IMR-90 (cell line): Measurements from ENCODE around the gene GRAMD4. TPM values are rescaled to one million over a fixed set of nuclear protein-coding genes. Genes with fewer than 3 reads are reported as not detected.

ENCODE experiments used
- ATAC-seq: fragments of 200-7000 bp; cut with Tn5 transposase; 2 replicates; pipeline ENCODE4 v1.9.1; 2020; ENCODE audit warnings: low read depth, mild to moderate bottlenecking, moderate library complexity
- BruUV-seq: library from RNA; stranded (reverse); fragments of 400-500 nt; replicated peaks from 2 replicates; lab custom pipeline; 2021; lab: Mats Ljungman, UMichigan
- CTCF ChIA-PET: fragments of 300-600 bp; formaldehyde crosslinking; extraction: SDS; loops from one replicate; lab custom pipeline; 2021; ENCODE audit warnings: antibody characterized with exemption; lab: Yijun Ruan, JAX
- POLR2A ChIA-PET: fragments of 300-600 bp; sonication (Branson Sonifier 250); formaldehyde crosslinking; loops from one replicate; lab custom pipeline; 2022; ENCODE audit warnings: antibody characterized with exemption; ENCODE audit not compliant: unreplicated experiment; lab: Charles Lee
- DNase-seq: peaks from one replicate; pipeline ENCODE4 v3.0.0; 2013
- H2AFZ ChIP-seq: replicated peaks from 2 replicates; pipeline ENCODE3; 2013; ENCODE audit warnings: low read length, mild to moderate bottlenecking; ENCODE audit not compliant: poor library complexity
- H2AK5ac ChIP-seq: 2 replicates; pipeline ENCODE4 v1.6.1; 2013; ENCODE audit warnings: low read depth, low read length, inconsistent platforms
- H2AK9ac ChIP-seq: replicated peaks from 2 replicates; pipeline ENCODE3; 2013; ENCODE audit warnings: mild to moderate bottlenecking, low read depth, low read length, moderate library complexity; ENCODE audit not compliant: poor library complexity
- H2BK120ac ChIP-seq: 2 replicates; pipeline ENCODE4 v1.6.1; 2013; ENCODE audit warnings: low read depth, low read length, inconsistent platforms
- H2BK15ac ChIP-seq: 3 replicates; pipeline ENCODE4 v1.6.1; 2013; ENCODE audit warnings: low read depth, low read length, inconsistent platforms
- H2BK20ac ChIP-seq: 2 replicates; pipeline ENCODE4 v1.6.1; 2013; ENCODE audit warnings: low read depth, mild to moderate bottlenecking, inconsistent platforms, low read length, moderate library complexity
- H2BK5ac ChIP-seq: 2 replicates; pipeline ENCODE4 v1.6.1; 2013; ENCODE audit warnings: mild to moderate bottlenecking, low read depth, low read length, inconsistent platforms; ENCODE audit not compliant: poor library complexity, severe bottlenecking
- H3K14ac ChIP-seq: replicated peaks from 2 replicates; pipeline ENCODE4 v1.6.1; 2013; ENCODE audit warnings: low read depth, low read length, inconsistent platforms
- H3K18ac ChIP-seq: 2 replicates; pipeline ENCODE4 v1.6.1; 2013; ENCODE audit warnings: low read depth, low read length, control low read depth
- H3K23ac ChIP-seq: 2 replicates; pipeline ENCODE4 v1.6.1; 2013; ENCODE audit warnings: low read depth, low read length, inconsistent platforms
- H3K27ac ChIP-seq: 2 replicates; pipeline ENCODE4 v1.5.1; 2013; ENCODE audit warnings: mild to moderate bottlenecking, control low read depth, low read length; ENCODE audit not compliant: insufficient read depth
- H3K27me3 ChIP-seq: 2 replicates; pipeline ENCODE4 v1.6.1; 2013; ENCODE audit warnings: low read length; ENCODE audit not compliant: control insufficient read depth, insufficient read depth
- H3K36me3 ChIP-seq: 2 replicates; pipeline ENCODE4 v1.6.1; 2013; ENCODE audit warnings: low read length, mixed read lengths; ENCODE audit not compliant: control insufficient read depth, insufficient read depth
- H3K4ac ChIP-seq: 2 replicates; pipeline ENCODE4 v1.6.1; 2013; ENCODE audit warnings: low read depth, low read length, inconsistent platforms
- H3K4me1 ChIP-seq: 2 replicates; pipeline ENCODE4 v1.6.1; 2013; ENCODE audit warnings: low read length, mixed read lengths; ENCODE audit not compliant: control insufficient read depth, insufficient read depth
- H3K4me2 ChIP-seq: 2 replicates; pipeline ENCODE4 v1.6.1; 2013; ENCODE audit warnings: low read depth, mild to moderate bottlenecking, control low read depth, low read length, moderate library complexity
- H3K4me3 ChIP-seq: 2 replicates; pipeline ENCODE4 v1.5.1; 2013; ENCODE audit warnings: low read depth, mild to moderate bottlenecking, control low read depth, low read length, moderate library complexity; ENCODE audit not compliant: insufficient read depth
- H3K56ac ChIP-seq: 2 replicates; pipeline ENCODE4 v1.6.1; 2013; ENCODE audit warnings: low read length, inconsistent platforms; ENCODE audit not compliant: insufficient read depth; ENCODE audit errors: extremely low read depth
- H3K79me1 ChIP-seq, 2 experiments: 2 replicates each; pipeline ENCODE4 v1.6.1; 2013; ENCODE audit warnings: low read length in 2 of 2, inconsistent platforms in 1 of 2, low read depth in 1 of 2
- H3K9ac ChIP-seq: 2 replicates; pipeline ENCODE4 v1.6.1; 2013; ENCODE audit warnings: low read depth, low read length, control low read depth
- H3K9me1 ChIP-seq: 2 replicates; pipeline ENCODE4 v1.6.1; 2013; ENCODE audit warnings: low read length, inconsistent platforms; ENCODE audit not compliant: insufficient read depth
- H3K9me3 ChIP-seq: 2 replicates; pipeline ENCODE4 v1.6.1; 2013; ENCODE audit warnings: low read length; ENCODE audit not compliant: control insufficient read depth, insufficient read depth
- H4K20me1 ChIP-seq: 2 replicates; pipeline ENCODE4 v1.6.1; 2013; ENCODE audit warnings: low read length, inconsistent platforms; ENCODE audit not compliant: insufficient read depth
- H4K5ac ChIP-seq: 2 replicates; pipeline ENCODE4 v1.6.1; 2013; ENCODE audit warnings: mild to moderate bottlenecking, low read depth, low read length, control low read depth
- H4K8ac ChIP-seq, 2 experiments: 2 replicates each; pipeline ENCODE4 v1.6.1; 2013; ENCODE audit warnings: low read depth in 2 of 2, low read length in 2 of 2, control low read depth in 1 of 2, inconsistent platforms in 1 of 2
- H4K91ac ChIP-seq: 2 replicates; pipeline ENCODE4 v1.6.1; 2013; ENCODE audit warnings: low read depth, low read length, inconsistent platforms; ENCODE audit not compliant: insufficient read depth
- BHLHE40 ChIP-seq: fragments of 150-350 bp; IDR thresholded peaks from 2 replicates; pipeline ENCODE4 v1.6.1; 2016; ENCODE audit warnings: mild to moderate bottlenecking, low read depth, low read length
- CEBPB ChIP-seq: IDR thresholded peaks from 2 replicates; pipeline ENCODE4 v1.6.1; 2012; ENCODE audit warnings: low read depth, low read length, improper control_type of control experiment
- CHD1 ChIP-seq: IDR thresholded peaks from 2 replicates; pipeline ENCODE4 v1.6.1; 2012; ENCODE audit warnings: low read depth, low read length, improper control_type of control experiment
- FOS ChIP-seq: fragments of 150-350 bp; IDR thresholded peaks from 2 replicates; pipeline ENCODE4 v1.6.1; 2016; ENCODE audit warnings: low read depth, low read length
- MAFK ChIP-seq: IDR thresholded peaks from 2 replicates; pipeline ENCODE4 v1.6.1; 2012; ENCODE audit warnings: low read depth, low read length, improper control_type of control experiment
- MAZ ChIP-seq: IDR thresholded peaks from 2 replicates; pipeline ENCODE4 v1.6.1; 2012; ENCODE audit warnings: low read depth, mild to moderate bottlenecking, low read length, improper control_type of control experiment, moderate library complexity, borderline replicate concordance
- NFE2L2 ChIP-seq: fragments of 150-350 bp; IDR thresholded peaks from 2 replicates; pipeline ENCODE4 v1.6.1; 2016; ENCODE audit warnings: low read depth, mild to moderate bottlenecking, low read length
- POLR2A ChIP-seq: IDR thresholded peaks from 2 replicates; pipeline ENCODE4 v1.6.1; 2012; ENCODE audit warnings: mild to moderate bottlenecking, low read depth, low read length
- RAD21 ChIP-seq: IDR thresholded peaks from 2 replicates; pipeline ENCODE4 v1.6.1; 2012; ENCODE audit warnings: low read length, improper control_type of control experiment
- RCOR1 ChIP-seq: IDR thresholded peaks from 2 replicates; pipeline ENCODE4 v1.6.1; 2012; ENCODE audit warnings: mild to moderate bottlenecking, low read length, improper control_type of control experiment; ENCODE audit not compliant: insufficient replicate concordance
- RFX5 ChIP-seq: IDR thresholded peaks from 2 replicates; pipeline ENCODE4 v1.8.0; 2012; ENCODE audit warnings: low read depth, mild to moderate bottlenecking, low read length, moderate library complexity
- SMC3 ChIP-seq: fragments of 150-350 bp; IDR thresholded peaks from 2 replicates; pipeline ENCODE4 v1.6.1; 2016; ENCODE audit warnings: low read depth, mild to moderate bottlenecking, antibody characterized with exemption, low read length, moderate library complexity
- WGBS, 2 experiments: methylation state at CpG; one replicate each; pipeline versions ENCODE4 v1.1.5 to v1.1.7; 2013; ENCODE audit warnings: missing lambda C conversion rate in 2 of 2; ENCODE audit not compliant: insufficient read length in 1 of 2; ENCODE audit errors: extremely low coverage in 2 of 2; 5-methylcytosine and 5-hydroxymethylcytosine counted together
- dilution Hi-C: fragments of 300-500 bp; cut with HindIII; formaldehyde crosslinking; loops from one replicate; pipeline ENCODE4 v1.14.3; 2018; ENCODE audit warnings: low sequenced_read_pairs; ENCODE audit not compliant: unreplicated experiment
- in situ Hi-C: fragments of 300-500 bp; cut with MboI; formaldehyde crosslinking; loops from 3 replicates; pipeline ENCODE4 v1.14.3; 2019; ENCODE audit warnings: low sequenced_read_pairs, inconsistent platforms, mixed read lengths
- intact Hi-C: fragments of 100-400 bp; cut with micrococcal nuclease; formaldehyde crosslinking; loops from 2 replicates; pipeline ENCODE4 v1.10.0; 2022
- polyA plus RNA-seq, 3 experiments: library from polyadenylated mRNA; depleted of rRNA; stranded (reverse); fragments of >200 nt; gene quantifications; 2 replicates each; pipeline ENCODE4 v1.2.3, GENCODE V29; 2012; ENCODE audit warnings: low replicate concordance in 1 of 3
- total RNA-seq: library from RNA; depleted of rRNA; stranded (reverse); fragments of >200 nt; gene quantifications from 2 replicates; pipeline ENCODE4 v1.2.3, GENCODE V29; 2012
- TF ChIP-seq, protein P1 (sequence below): fragments of 150-350 bp; IDR thresholded peaks from 2 replicates; pipeline ENCODE4 v1.6.1; 2017; ENCODE audit warnings: mild to moderate bottlenecking, antibody characterized with exemption, low read length, low read depth
- TF ChIP-seq, protein P2 (sequence below): fragments of 150-350 bp; IDR thresholded peaks from 2 replicates; pipeline ENCODE4 v1.6.1; 2016; ENCODE audit warnings: low read depth, mild to moderate bottlenecking, low read length, moderate library complexity, borderline replicate concordance
- TF ChIP-seq, protein P3 (sequence below): conservative IDR thresholded peaks from 2 replicates; pipeline ENCODE4 v1.5.1; 2012; ENCODE audit warnings: mild to moderate bottlenecking, low read depth, low read length, improper control_type of control experiment

GRAMD4 gene
- total and polyA plus RNA-seq, 2 of the 4 experiments (the other 2 are of a cell fraction) = 2.7 to 5.8 TPM

DNA sequence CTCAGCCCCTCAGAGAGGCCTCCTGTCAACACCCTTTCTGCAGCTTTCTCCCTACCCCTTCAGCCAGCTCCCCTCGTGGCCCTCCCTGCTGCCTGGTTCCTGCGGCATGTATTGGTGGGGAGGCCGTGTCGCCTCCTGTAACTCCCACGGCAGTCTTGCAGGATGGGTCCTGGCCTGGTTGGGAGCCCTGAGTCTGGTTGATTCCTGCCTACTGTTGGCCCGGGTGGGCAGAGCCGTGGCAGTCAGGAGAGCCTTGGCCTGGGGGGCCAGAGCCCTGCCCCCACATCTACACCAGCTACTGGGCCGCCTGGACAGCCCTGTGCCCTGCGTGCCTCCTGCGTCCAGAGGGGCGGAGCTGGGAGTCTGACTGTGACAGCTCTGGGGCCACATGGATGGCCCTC lies 30.3 kb upstream of the GRAMD4 start:
- Histone ChIP-seq H2BK5ac (no peak overlapping the region), H3K56ac (no peak overlapping the region), H3K18ac (no peak overlapping the region), H3K4me1 (peaks cover 5% of the 10 kb centered on the region), H3K27ac (no peak overlapping the region), H4K8ac (no peak overlapping the region), H3K4ac (no peak overlapping the region), H3K4me3 (no peak overlapping the region), H2BK15ac (no peak overlapping the region), H3K4me2 (no peak overlapping the region), H2AK9ac (no peak overlapping the region), H2BK120ac (no peak overlapping the region), H3K23ac (no peak overlapping the region), H3K9me3 (no peaks in the 10 kb centered on the region), H3K27me3 (no peaks in the 10 kb centered on the region; the same call in 1 of the 2 replicates), H3K14ac (no peak overlapping the region), H3K79me1 (no peaks in the 10 kb centered on the region; a peak in 1 of 4 replicates), H4K91ac (no peak overlapping the region), H4K20me1 (peaks cover 39% of the 10 kb centered on the region), H2AK5ac (no peak overlapping the region), H2AFZ (no peak overlapping the region), H4K5ac (no peak overlapping the region), H3K9me1 (no peaks in the 10 kb centered on the region), H3K9ac (no peak overlapping the region), H2BK20ac (no peak overlapping the region), H3K36me3 (peaks cover 1% of the 10 kb centered on the region; the same call in 1 of the 2 replicates)
- ChIA-PET CTCF (no interaction called here), POLR2A (no interaction called here)
- DNase-seq = no peak
- intact Hi-C loops = no loop called here
- in situ Hi-C loops = no loop called here
- 93% methylated on average over 3 of the region's 11 CpGs; no CpG with 5 or more reads in 1 of the 2 experiments for WGBS, 2 experiments
- TF ChIP-seq RCOR1 (no peak), MAZ (no peak), BHLHE40 (no peak), CHD1 (no peak), RAD21 (no peak), CEBPB (no peak), MAFK (no peak), FOS (no peak), RFX5 (no peak), POLR2A (no peak), SMC3 (no peak), NFE2L2 (no peak)
- TF ChIP-seq, protein P1, sequence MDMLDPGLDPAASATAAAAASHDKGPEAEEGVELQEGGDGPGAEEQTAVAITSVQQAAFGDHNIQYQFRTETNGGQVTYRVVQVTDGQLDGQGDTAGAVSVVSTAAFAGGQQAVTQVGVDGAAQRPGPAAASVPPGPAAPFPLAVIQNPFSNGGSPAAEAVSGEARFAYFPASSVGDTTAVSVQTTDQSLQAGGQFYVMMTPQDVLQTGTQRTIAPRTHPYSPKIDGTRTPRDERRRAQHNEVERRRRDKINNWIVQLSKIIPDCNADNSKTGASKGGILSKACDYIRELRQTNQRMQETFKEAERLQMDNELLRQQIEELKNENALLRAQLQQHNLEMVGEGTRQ = no peak
- TF ChIP-seq, protein P2, sequence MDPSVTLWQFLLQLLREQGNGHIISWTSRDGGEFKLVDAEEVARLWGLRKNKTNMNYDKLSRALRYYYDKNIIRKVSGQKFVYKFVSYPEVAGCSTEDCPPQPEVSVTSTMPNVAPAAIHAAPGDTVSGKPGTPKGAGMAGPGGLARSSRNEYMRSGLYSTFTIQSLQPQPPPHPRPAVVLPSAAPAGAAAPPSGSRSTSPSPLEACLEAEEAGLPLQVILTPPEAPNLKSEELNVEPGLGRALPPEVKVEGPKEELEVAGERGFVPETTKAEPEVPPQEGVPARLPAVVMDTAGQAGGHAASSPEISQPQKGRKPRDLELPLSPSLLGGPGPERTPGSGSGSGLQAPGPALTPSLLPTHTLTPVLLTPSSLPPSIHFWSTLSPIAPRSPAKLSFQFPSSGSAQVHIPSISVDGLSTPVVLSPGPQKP = no peak
- TF ChIP-seq, protein P3, sequence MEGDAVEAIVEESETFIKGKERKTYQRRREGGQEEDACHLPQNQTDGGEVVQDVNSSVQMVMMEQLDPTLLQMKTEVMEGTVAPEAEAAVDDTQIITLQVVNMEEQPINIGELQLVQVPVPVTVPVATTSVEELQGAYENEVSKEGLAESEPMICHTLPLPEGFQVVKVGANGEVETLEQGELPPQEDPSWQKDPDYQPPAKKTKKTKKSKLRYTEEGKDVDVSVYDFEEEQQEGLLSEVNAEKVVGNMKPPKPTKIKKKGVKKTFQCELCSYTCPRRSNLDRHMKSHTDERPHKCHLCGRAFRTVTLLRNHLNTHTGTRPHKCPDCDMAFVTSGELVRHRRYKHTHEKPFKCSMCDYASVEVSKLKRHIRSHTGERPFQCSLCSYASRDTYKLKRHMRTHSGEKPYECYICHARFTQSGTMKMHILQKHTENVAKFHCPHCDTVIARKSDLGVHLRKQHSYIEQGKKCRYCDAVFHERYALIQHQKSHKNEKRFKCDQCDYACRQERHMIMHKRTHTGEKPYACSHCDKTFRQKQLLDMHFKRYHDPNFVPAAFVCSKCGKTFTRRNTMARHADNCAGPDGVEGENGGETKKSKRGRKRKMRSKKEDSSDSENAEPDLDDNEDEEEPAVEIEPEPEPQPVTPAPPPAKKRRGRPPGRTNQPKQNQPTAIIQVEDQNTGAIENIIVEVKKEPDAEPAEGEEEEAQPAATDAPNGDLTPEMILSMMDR = no peak
- ATAC-seq = no peak
- dilution Hi-C loops = no loop called here
- BruUV-seq = no TSS peak
